ENCODE measurements around the gene CDKL5.
"Not testable (repeated sequence)": the region's sequence is repeated elsewhere in the genome, so short reads cannot be mapped to it uniquely, and the experiment has no call there.

Gene CDKL5

DNA sequence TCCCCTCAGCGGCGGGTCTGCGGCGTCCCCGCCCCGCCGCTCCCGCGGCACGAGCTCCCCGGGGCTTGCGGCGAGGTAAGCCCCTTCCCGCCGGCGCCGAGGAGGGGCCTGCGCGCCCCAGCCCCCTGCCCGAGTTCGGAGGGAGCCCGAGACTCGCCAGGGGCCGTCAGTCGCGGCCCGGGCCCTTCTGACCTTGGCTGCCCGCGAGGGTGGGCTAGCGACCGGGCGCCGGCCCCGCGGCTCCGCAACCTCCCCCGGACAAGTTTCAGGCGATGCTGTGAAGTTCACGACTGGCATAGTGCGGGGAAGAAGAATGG, 554 bp downstream of the CDKL5 start:
- Mint-ChIP-seq H3K27ac (ENCODE audit: low read depth) (peak overlapping the region; percentile 92), H3K27me3 (no peaks in the 10 kb centered on the region), H3K4me3 (peak overlapping the region; percentile 94), H3K9me3 (no peaks in the 10 kb centered on the region), H3K36me3 (ENCODE audit: insufficient read depth) (peaks cover 4% of the 10 kb centered on the region), H3K4me1 (peaks cover 5% of the 10 kb centered on the region)
- ATAC-seq (replicated peaks; ENCODE audit: extremely low read depth, poor library complexity, severe bottlenecking) (no peak), DNase-seq (ENCODE audit: low spot score in 2 of 2) (no peak)

DNA sequence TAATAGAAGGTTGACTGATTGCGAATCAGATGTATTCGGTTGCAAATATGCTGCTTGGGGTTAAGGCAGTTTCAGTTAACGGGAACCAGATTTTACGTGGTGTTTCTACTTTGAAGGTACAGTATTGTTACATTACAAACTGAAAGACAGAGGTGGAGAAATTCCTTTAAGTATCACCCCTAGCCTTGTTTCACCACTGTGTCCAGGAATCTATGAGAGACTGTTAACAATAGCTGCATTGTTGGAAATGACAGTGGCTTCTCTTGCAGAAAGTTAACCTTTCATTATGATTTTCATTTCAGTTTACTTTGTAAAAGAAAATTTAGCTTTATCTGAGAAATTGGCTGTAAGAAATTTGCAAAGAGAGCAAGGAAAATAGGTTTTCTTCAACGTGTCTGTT, 2.6 kb downstream of the CDKL5 start:
- H3K4me1 Mint-ChIP-seq = peaks cover 5% of the 10 kb centered on the region
- H3K4me3 Mint-ChIP-seq = no peak overlapping the region
- no peaks in the 10 kb centered on the region for H3K27me3 Mint-ChIP-seq
- H3K36me3 Mint-ChIP-seq (ENCODE audit: insufficient read depth) = peaks cover 4% of the 10 kb centered on the region
- no peaks in the 10 kb centered on the region for H3K9me3 Mint-ChIP-seq
- H3K27ac Mint-ChIP-seq (ENCODE audit: low read depth) = no peak overlapping the region
- DNase-seq (ENCODE audit: low spot score in 2 of 2) (no peak), ATAC-seq (replicated peaks; ENCODE audit: extremely low read depth, poor library complexity, severe bottlenecking) (no peak)

DNA sequence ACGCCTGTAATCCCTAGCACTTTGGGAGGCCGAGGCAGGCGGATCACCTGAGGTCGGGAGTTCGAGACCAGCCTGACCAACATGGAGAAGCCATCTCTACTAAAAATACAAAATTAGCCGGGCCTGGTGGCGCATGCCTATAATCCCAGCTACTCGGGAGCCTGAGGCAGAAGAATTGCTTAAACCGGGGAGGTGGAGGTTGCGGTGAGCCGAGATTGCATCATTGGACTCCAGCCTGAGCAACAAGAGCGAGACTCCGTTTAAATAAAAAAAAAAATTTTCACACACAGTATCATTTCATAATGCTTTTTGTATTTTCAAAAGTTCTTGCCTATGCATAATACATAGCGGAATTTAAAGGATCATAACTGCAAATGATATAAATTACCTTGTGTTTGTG, 7.9 kb downstream of the CDKL5 start:
- not testable (repeated sequence) for H3K9me3 Mint-ChIP-seq; H3K27ac Mint-ChIP-seq (ENCODE audit: low read depth); H3K4me1 Mint-ChIP-seq; DNase-seq (ENCODE audit: low spot score in 2 of 2); H3K36me3 Mint-ChIP-seq (ENCODE audit: insufficient read depth); H3K4me3 Mint-ChIP-seq; H3K27me3 Mint-ChIP-seq; ATAC-seq (replicated peaks; ENCODE audit: extremely low read depth, poor library complexity, severe bottlenecking)

DNA sequence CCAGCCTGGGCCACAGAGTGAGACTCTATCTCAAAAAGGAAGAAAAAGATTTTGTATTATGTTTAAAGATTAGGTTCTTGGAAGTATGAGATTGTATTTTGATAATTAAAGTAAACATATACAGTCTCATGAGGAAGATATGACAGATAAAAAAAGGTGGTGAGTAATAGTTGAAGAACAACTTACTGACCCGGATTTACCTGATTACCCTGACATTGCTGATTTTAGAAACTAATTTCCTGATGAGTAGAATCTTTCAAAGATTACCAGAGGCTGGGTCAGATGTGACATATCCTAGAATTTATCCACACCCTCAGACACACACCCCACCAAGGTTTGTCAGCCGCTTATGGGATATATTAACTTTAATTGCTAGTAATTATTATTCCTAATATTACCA, 9.5 kb downstream of the CDKL5 start:
- Mint-ChIP-seq H3K4me1 (no peaks in the 10 kb centered on the region), H3K27ac (ENCODE audit: low read depth) (no peak overlapping the region), H3K4me3 (no peak overlapping the region), H3K9me3 (no peaks in the 10 kb centered on the region), H3K36me3 (ENCODE audit: insufficient read depth) (no peaks in the 10 kb centered on the region), H3K27me3 (no peaks in the 10 kb centered on the region)
- ATAC-seq (replicated peaks; ENCODE audit: extremely low read depth, poor library complexity, severe bottlenecking) (no peak), DNase-seq (ENCODE audit: low spot score in 2 of 2) (no peak)

DNA sequence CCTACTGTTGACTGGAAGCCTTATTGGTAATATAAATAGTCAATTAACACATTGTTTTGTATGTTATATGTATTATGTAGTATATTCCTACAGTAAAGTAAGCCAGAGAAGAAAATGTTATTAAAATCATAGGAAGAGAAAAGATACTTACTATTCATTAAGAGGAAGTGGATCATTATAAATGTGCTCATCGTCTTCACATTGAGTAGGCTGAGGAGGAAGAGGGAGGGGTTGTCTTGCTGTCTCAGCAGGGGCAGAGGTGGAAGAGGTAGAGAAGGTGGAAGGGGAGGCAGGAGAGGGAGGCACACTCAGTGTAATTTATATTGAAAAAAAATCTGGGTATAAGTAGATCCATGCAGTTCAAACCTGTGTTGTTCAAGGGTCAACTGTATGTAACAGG, 10.6 kb downstream of the CDKL5 start:
- Mint-ChIP-seq H3K4me3 (no peak overlapping the region), H3K4me1 (no peaks in the 10 kb centered on the region), H3K27ac (ENCODE audit: low read depth) (no peak overlapping the region), H3K27me3 (no peaks in the 10 kb centered on the region), H3K9me3 (no peaks in the 10 kb centered on the region), H3K36me3 (ENCODE audit: insufficient read depth) (no peaks in the 10 kb centered on the region)
- DNase-seq (ENCODE audit: low spot score in 2 of 2) (no peak), ATAC-seq (replicated peaks; ENCODE audit: extremely low read depth, poor library complexity, severe bottlenecking) (no peak)

DNA sequence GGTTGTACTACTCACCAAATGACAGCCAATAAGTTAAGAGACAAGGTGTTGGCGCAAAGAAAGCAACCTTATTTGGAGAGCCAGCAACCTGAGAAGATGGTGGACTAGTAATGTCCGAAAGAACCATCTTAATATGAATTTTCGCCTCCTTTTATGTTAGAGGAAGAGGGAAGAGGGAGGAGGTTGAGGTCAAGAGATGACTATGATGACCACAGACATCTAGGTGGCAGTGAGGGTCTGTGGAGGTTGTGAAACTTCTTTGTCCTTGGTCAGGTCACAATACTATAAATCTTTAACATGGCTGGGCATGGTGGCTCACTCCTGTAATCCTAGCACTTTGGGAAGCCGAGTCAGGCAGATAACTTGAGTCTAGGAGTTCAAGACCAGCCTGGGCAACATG, 15.4 kb downstream of the CDKL5 start:
- ATAC-seq (replicated peaks; ENCODE audit: extremely low read depth, poor library complexity, severe bottlenecking) (no peak), DNase-seq (ENCODE audit: low spot score in 2 of 2) (no peak)
- H3K4me3 Mint-ChIP-seq = no peak overlapping the region
- H3K36me3 Mint-ChIP-seq (ENCODE audit: insufficient read depth) = no peaks in the 10 kb centered on the region
- peaks cover 8% of the 10 kb centered on the region for H3K4me1 Mint-ChIP-seq
- no peak overlapping the region for H3K27ac Mint-ChIP-seq (ENCODE audit: low read depth)
- no peaks in the 10 kb centered on the region for H3K9me3 Mint-ChIP-seq
- no peaks in the 10 kb centered on the region for H3K27me3 Mint-ChIP-seq

DNA sequence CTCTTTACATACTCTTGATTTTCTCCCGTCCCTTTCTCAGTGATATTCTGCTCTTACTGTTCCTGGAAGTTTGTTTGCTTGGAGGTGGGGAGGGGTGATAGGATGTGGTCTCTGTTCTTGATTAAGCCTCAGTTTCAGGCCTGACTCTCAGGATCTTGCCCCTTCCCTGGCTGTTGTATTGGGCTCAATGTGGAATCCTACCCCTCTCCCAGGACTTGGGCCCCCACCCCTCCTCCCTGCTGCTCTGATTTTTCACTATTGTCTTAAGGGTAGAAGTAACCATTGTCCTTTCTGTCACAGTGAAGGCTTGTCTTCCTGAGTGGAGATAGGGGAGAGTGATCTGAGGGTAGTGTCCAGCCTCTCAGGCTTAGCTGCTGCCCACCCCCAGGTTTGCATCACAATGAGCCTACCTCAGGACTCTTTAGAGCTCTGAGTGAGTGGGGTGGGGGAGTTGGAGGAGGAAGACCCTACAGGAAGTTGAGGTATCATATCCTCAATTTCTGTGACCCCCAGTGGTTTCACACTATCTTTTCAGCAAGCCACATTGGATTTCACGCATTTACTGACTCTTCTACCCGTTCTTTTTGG, 16.5 kb downstream of the CDKL5 start:
- Mint-ChIP-seq H3K4me1 (peaks cover 8% of the 10 kb centered on the region), H3K4me3 (no peak overlapping the region)

DNA sequence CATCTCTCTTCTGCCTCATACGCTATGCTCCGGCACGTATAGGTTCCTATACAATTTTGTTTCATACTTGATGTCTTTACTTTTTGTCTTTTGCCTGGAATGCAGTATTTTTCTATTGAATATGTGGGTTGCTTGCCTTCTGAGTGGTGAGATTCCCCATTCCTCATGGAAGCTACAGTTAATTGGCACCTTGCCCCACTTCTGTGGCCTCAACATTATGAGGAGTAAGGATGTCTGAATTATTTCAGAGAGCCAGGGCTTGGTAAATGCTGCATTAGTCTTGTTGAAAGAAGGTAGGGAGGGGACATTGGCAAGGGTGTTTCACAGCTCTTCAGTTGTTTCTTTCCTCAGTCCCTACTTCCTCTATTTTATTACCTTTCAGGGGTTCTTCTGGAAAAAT, 23.0 kb downstream of the CDKL5 start:
- H3K4me1 Mint-ChIP-seq = no peaks in the 10 kb centered on the region
- ATAC-seq (replicated peaks; ENCODE audit: extremely low read depth, poor library complexity, severe bottlenecking) = no peak
- no peaks in the 10 kb centered on the region for H3K9me3 Mint-ChIP-seq
- no peak for DNase-seq (ENCODE audit: low spot score in 2 of 2)
- H3K27ac Mint-ChIP-seq (ENCODE audit: low read depth) = no peak overlapping the region
- no peaks in the 10 kb centered on the region for H3K27me3 Mint-ChIP-seq
- H3K4me3 Mint-ChIP-seq = no peak overlapping the region
- peaks cover 1% of the 10 kb centered on the region for H3K36me3 Mint-ChIP-seq (ENCODE audit: insufficient read depth)

More for the DNA sequence above, 16.5 kb downstream of the CDKL5 start:
- H3K9me3 Mint-ChIP-seq = no peaks in the 10 kb centered on the region
- H3K27ac Mint-ChIP-seq (ENCODE audit: low read depth) = no peak overlapping the region
- DNase-seq (ENCODE audit: low spot score in 2 of 2) (no peak), ATAC-seq (replicated peaks; ENCODE audit: extremely low read depth, poor library complexity, severe bottlenecking) (no peak)
- H3K27me3 Mint-ChIP-seq = no peaks in the 10 kb centered on the region
- H3K36me3 Mint-ChIP-seq (ENCODE audit: insufficient read depth) = no peaks in the 10 kb centered on the region

DNA sequence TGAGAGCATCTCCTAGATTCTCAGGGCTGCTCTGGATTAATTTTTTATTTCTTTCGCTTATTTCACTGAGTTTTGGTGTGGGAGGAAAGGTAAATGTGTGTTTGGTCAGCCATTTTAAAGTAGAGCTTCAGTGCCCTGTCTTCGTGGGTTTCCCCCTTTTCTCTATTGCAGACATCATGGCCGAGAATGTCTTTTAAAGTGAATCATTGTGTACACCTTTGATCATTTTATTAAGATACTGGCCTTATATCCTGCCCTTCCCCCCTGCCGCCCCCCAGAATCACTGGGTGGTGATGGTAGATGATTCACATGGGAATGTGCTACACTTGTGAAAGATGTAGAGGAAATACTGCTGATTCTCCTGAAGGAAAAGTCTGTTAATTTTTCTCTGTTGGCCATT, 23.8 kb downstream of the CDKL5 start:
- H3K27ac Mint-ChIP-seq (ENCODE audit: low read depth) = no peak overlapping the region
- ATAC-seq (replicated peaks; ENCODE audit: extremely low read depth, poor library complexity, severe bottlenecking) = no peak

DNA sequence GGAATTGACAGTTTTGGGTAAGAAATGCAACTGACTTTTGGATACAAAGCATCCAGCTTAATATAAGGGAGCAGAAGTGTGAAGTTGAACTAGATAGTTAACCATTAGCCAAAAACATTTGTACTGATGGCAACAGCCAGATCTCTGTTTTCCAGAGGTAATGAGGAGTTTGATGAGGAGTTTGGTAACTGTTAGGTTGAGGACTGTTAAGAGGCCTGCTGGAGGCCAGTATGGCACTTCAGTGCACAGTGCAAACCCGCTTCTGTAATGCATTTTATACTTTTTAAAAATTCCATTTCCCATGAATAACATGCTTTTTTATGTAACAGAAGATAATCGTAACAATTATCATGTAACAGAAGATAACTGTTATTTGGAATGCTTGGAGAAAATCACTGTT, 30.0 kb downstream of the CDKL5 start:
- Mint-ChIP-seq H3K27ac (ENCODE audit: low read depth) (no peak overlapping the region), H3K27me3 (no peaks in the 10 kb centered on the region), H3K9me3 (no peaks in the 10 kb centered on the region), H3K4me3 (no peak overlapping the region), H3K36me3 (ENCODE audit: insufficient read depth) (peaks cover 1% of the 10 kb centered on the region), H3K4me1 (no peaks in the 10 kb centered on the region)
- DNase-seq (ENCODE audit: low spot score in 2 of 2) (no peak), ATAC-seq (replicated peaks; ENCODE audit: extremely low read depth, poor library complexity, severe bottlenecking) (no peak)

More for the DNA sequence above, 23.8 kb downstream of the CDKL5 start:
- H3K4me1 Mint-ChIP-seq = no peaks in the 10 kb centered on the region
- no peak for DNase-seq (ENCODE audit: low spot score in 2 of 2)
- H3K27me3 Mint-ChIP-seq = no peaks in the 10 kb centered on the region
- H3K36me3 Mint-ChIP-seq (ENCODE audit: insufficient read depth) = peaks cover 1% of the 10 kb centered on the region
- no peaks in the 10 kb centered on the region for H3K9me3 Mint-ChIP-seq
- H3K4me3 Mint-ChIP-seq = no peak overlapping the region

DNA sequence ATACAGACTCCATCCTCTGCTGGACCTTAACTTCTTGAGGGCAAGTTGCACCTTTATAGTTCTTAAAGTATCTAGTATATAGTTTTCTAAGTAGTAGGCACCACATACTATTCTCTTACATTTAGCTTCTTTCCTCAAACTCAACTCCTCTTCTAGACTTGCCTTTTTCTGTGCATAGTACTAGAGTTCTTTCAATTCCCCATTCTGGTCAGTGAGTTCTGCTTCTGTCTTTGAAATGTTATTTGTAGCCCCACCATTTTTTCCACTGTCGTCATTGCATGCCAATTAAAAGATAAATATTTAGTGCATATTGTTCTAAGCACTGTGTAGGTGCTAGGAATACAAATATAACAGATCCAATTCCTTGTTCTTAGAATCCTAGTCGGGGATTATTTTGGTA, 31.6 kb downstream of the CDKL5 start:
- H3K36me3 Mint-ChIP-seq (ENCODE audit: insufficient read depth) = peaks cover 1% of the 10 kb centered on the region
- no peak overlapping the region for H3K27ac Mint-ChIP-seq (ENCODE audit: low read depth)
- H3K27me3 Mint-ChIP-seq = no peaks in the 10 kb centered on the region
- ATAC-seq (replicated peaks; ENCODE audit: extremely low read depth, poor library complexity, severe bottlenecking) = no peak
- no peak overlapping the region for H3K4me3 Mint-ChIP-seq
- no peaks in the 10 kb centered on the region for H3K4me1 Mint-ChIP-seq
- H3K9me3 Mint-ChIP-seq = no peaks in the 10 kb centered on the region
- no peak for DNase-seq (ENCODE audit: low spot score in 2 of 2)

DNA sequence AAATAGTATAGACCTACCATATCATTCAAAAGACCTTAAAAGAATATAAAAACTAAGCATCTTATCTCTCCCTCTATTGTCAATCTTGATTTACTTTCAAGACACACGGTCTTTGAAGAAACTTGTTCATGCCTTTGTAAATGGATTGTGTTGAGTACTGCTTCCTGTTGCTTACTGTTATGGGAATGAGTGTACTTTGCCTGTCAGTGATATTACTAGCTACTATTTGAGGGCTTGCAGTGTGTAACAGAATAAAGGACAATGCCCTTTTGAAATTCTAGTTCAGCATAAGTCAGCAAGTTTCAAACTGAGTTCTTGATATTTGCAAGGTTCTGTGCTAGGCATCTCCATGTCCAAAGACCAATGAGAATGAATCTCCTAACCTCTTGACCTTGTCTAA, 36.0 kb downstream of the CDKL5 start:
- DNase-seq (ENCODE audit: low spot score in 2 of 2) (no peak), ATAC-seq (replicated peaks; ENCODE audit: extremely low read depth, poor library complexity, severe bottlenecking) (no peak)
- no peaks in the 10 kb centered on the region for H3K36me3 Mint-ChIP-seq (ENCODE audit: insufficient read depth)
- H3K27me3 Mint-ChIP-seq = no peaks in the 10 kb centered on the region
- no peak overlapping the region for H3K4me3 Mint-ChIP-seq
- no peaks in the 10 kb centered on the region for H3K9me3 Mint-ChIP-seq
- H3K4me1 Mint-ChIP-seq = peaks cover 5% of the 10 kb centered on the region
- no peak overlapping the region for H3K27ac Mint-ChIP-seq (ENCODE audit: low read depth)

DNA sequence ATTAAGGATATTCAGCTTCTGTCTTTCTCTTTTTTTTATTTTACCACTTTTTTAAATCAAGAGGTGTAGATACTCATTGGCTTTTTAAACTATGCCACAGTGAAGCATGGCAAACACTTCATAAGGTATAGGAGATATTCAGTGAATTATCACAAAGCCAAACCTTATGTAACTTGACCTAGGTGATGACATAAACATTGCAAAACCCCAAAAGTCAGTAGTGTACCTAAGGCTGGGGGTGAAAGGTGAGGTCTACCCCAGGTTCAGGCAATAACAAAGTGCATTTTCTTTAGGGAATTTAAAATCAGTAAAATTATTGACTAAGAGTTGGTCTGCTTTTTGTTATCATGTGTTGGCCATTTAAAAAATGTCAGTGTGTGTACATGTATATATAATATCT, 39.1 kb downstream of the CDKL5 start:
- Mint-ChIP-seq H3K27me3 (no peaks in the 10 kb centered on the region), H3K36me3 (ENCODE audit: insufficient read depth) (no peaks in the 10 kb centered on the region), H3K4me1 (peaks cover 5% of the 10 kb centered on the region), H3K27ac (ENCODE audit: low read depth) (no peak overlapping the region), H3K9me3 (no peaks in the 10 kb centered on the region), H3K4me3 (no peak overlapping the region)
- ATAC-seq (replicated peaks; ENCODE audit: extremely low read depth, poor library complexity, severe bottlenecking) (no peak), DNase-seq (ENCODE audit: low spot score in 2 of 2) (no peak)

DNA sequence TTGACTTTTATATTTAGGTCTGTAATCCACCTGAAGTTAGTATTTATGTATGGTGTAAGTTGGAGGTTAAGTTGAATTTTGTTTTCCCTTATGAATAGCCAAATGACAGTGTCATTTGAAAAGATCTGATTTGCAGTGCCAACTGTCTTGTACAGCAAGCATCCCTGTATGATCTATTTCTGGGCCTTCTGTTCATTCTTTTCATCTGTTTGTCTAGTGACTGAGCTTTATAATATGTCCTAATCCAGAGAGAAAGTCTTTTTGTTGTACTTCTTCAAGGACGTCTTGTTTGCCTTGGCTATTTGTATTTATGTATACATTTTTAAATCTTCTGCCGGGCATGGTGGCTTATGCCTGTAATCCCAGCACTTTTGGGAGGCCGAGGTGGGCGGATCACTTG, 39.6 kb downstream of the CDKL5 start:
- DNase-seq (ENCODE audit: low spot score in 2 of 2) (no peak), ATAC-seq (replicated peaks; ENCODE audit: extremely low read depth, poor library complexity, severe bottlenecking) (no peak)
- peaks cover 5% of the 10 kb centered on the region for H3K4me1 Mint-ChIP-seq
- no peaks in the 10 kb centered on the region for H3K27me3 Mint-ChIP-seq
- H3K9me3 Mint-ChIP-seq = no peaks in the 10 kb centered on the region
- no peak overlapping the region for H3K4me3 Mint-ChIP-seq
- no peaks in the 10 kb centered on the region for H3K36me3 Mint-ChIP-seq (ENCODE audit: insufficient read depth)
- no peak overlapping the region for H3K27ac Mint-ChIP-seq (ENCODE audit: low read depth)
